WI38 (cell line): ENCODE results near the gene TSPAN7.

Experiments used
- H3K4me3 ChIP-seq: 2 replicates; pipeline ENCODE4 v1.5.1; 2011; ENCODE audit warnings: low read depth, mild to moderate bottlenecking, control low read depth, low read length
- TF ChIP-seq, protein P1 (sequence below): IDR thresholded peaks from 2 replicates; pipeline ENCODE4 v1.5.1; 2012; ENCODE audit warnings: low read depth, mild to moderate bottlenecking, control low read depth, low read length

The TSPAN7 gene

GRCh38 chrX:38641197-38641596 lies 79.9 kb downstream of the TSPAN7 start:
- TF ChIP-seq, protein P1, sequence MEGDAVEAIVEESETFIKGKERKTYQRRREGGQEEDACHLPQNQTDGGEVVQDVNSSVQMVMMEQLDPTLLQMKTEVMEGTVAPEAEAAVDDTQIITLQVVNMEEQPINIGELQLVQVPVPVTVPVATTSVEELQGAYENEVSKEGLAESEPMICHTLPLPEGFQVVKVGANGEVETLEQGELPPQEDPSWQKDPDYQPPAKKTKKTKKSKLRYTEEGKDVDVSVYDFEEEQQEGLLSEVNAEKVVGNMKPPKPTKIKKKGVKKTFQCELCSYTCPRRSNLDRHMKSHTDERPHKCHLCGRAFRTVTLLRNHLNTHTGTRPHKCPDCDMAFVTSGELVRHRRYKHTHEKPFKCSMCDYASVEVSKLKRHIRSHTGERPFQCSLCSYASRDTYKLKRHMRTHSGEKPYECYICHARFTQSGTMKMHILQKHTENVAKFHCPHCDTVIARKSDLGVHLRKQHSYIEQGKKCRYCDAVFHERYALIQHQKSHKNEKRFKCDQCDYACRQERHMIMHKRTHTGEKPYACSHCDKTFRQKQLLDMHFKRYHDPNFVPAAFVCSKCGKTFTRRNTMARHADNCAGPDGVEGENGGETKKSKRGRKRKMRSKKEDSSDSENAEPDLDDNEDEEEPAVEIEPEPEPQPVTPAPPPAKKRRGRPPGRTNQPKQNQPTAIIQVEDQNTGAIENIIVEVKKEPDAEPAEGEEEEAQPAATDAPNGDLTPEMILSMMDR: no peak
- no peak overlapping the region for H3K4me3 ChIP-seq

- TF ChIP-seq, protein P1: no peak
- H3K4me3 ChIP-seq: no peak overlapping the region
Measured at GRCh38 chrX:38643903-38644302, 82.6 kb downstream of the TSPAN7 start.

DNA sequence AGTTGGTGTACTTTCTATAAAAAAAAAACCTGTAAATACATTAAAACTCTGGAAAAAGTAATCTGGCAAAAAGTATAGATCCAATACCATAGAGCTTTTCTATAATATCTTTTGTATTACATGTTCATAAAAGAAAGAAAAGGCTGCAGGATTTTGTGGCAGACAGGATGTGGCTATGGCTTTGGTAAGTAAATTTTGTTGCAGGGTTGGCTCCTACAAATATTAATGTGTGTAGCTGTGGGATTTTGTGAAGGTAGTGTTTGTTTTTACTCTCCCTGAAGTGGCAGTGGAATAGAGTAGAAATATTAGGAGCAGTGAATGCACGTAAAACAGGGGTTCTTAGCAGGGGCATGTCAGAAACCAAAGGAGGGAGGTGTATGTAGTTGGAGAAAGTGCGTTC lies 84.8 kb downstream of the TSPAN7 start:
- H3K4me3 ChIP-seq: no peak overlapping the region
- TF ChIP-seq, protein P1: no peak

GRCh38 chrX:38649221-38649620 lies 87.9 kb downstream of the TSPAN7 start:
- TF ChIP-seq, protein P1: no peak
- H3K4me3 ChIP-seq: no peak overlapping the region

- no peak overlapping the region for H3K4me3 ChIP-seq
- TF ChIP-seq, protein P1: no peak
Measured at GRCh38 chrX:38649674-38650647, 88.6 kb downstream of the TSPAN7 start.

DNA sequence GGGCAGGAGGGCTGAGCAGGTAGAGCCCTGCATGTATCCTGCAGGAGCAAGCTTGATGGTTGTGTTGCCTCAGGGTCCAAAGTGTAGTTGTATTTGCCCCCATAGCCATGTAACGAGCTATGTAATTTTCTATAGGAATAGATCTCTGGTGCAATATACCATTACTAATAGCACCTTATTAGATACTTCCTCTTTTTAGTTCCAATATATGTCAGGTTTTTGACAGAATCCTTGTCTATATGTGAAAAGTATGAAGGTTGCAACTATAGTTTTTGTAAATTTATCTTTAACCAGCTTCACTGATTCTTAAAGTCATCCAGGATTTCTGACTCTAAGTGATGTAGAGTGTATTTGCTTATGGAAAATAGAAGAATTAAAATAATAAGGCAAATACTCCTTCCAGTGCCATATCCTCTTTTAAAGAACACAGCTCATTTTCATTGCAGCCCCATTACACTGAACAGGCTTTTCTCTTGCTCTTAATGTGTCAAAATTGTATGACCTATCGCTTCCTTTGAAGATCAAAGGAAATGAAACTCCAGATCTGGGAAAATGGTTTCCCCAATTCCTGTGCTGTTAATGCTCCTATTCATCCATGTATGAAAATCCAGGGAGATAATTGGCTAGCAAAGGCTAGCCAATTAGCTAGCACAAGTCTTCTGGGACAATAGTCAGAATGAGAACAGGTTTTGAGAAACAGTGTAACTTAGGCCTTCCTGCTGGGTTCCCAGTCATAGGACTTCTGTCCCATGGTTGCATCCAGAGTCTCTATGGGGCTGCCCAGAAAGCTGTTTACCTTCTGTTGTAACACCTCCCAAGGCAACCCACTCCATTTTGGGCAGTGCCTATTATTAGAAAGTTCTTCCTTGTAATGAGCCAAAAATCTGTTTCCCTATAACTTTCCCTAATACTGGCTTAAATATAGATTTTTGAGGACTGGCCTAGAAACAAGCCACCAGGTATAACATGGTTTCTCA lies 90.6 kb downstream of the TSPAN7 start:
- no peak overlapping the region for H3K4me3 ChIP-seq
- TF ChIP-seq, protein P1: no peak
